ENCODE data around the gene FAM110A.
"Not testable (repeated sequence)": the region's sequence is repeated elsewhere in the genome, so short reads cannot be mapped to it uniquely, and the experiment has no call there.

The FAM110A gene

DNA sequence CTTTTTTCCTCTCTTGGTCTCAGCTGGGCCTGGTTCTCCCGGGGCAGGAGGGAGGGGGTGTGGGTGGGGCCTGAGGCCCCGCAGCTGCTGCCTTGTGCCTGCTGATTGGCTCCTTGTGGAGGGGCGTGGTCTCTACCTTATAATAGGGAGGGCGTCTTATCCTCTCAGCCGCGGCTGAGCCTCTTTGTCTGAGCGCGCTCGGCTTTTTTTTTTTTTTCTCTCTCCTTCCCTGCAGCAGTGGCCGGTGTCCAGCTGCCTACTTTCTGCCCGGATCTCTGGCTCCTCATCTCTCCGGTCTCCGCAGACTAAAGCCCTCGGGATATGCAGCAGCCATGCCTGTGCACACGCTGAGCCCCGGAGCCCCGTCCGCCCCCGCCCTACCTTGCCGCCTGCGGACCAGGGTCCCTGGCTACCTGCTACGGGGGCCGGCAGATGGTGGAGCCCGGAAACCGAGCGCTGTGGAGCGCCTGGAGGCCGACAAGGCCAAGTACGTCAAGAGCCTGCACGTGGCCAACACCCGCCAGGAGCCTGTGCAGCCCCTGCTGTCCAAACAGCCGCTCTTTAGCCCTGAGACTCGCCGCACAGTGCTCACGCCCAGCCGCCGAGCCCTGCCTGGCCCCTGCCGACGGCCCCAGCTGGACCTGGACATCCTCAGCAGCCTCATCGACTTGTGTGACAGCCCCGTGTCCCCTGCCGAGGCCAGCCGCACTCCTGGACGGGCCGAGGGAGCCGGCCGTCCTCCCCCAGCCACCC lies 11.1 kb downstream of the FAM110A start:
- peak; percentile 87 to 90 for DNase-seq (ENCODE audit: low read depth in 2 of 2)

- DNase-seq (ENCODE audit: low read depth in 2 of 2): no peak
Measured at GRCh38 chr20:845226-845868, 11.8 kb downstream of the FAM110A start.

DNA sequence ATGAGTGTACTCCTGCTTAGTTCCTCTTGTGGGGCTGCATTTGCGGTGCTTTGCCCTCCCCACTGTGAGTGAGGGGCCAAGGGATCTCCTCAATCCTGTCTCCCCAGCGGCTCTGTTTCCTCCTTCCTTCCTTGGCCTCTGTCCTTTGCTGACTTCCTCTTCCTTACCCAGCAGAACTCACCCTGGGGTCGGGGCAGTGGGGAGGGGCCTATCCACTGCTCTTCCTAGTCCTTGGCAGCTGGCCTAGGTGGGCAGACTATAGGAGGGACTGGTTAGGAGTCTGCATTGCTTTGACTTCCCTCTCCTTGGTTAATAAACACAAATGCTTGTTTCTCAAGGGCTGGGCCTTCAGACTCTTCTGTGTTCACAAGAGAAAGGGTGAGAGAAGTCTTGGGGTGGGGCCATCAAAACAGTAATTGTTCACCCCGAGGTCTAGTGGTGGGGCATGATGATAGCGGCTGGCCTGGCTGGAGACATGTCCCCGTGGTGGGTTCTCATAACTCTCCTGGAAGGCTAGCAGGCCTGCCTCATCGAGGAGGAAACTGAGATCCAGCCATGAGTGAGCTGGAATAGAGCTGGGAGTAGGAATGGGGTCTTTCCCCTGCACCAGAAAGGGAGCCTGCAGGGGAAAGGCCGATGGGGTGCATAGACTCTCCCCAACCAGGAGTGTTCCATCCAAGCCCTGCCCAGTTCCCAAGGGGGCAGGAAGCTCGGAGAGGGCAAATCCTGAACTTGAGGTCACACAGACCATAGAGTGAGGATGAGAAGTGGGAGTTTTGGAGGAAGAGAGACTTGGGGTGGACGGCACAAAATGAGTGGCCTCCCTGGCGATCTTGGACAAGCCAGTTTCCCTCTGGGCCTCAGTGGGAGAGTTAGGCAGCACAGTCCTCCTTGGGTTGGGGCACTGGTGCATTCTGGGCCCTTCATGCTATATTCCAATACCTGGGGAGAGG lies 12.7 kb downstream of the FAM110A start:
- DNase-seq (ENCODE audit: low read depth in 2 of 2): no peak

GRCh38 chr20:846894-847278 lies 13.4 kb downstream of the FAM110A start:
- peak; percentile 32 to 58 for DNase-seq (ENCODE audit: low read depth in 2 of 2)

GRCh38 chr20:848193-848592 lies 14.7 kb downstream of the FAM110A start:
- DNase-seq (ENCODE audit: low read depth in 2 of 2): no peak

GRCh38 chr20:848731-849130 lies 15.2 kb downstream of the FAM110A start:
- not testable (repeated sequence) for DNase-seq (ENCODE audit: low read depth in 2 of 2)

DNA sequence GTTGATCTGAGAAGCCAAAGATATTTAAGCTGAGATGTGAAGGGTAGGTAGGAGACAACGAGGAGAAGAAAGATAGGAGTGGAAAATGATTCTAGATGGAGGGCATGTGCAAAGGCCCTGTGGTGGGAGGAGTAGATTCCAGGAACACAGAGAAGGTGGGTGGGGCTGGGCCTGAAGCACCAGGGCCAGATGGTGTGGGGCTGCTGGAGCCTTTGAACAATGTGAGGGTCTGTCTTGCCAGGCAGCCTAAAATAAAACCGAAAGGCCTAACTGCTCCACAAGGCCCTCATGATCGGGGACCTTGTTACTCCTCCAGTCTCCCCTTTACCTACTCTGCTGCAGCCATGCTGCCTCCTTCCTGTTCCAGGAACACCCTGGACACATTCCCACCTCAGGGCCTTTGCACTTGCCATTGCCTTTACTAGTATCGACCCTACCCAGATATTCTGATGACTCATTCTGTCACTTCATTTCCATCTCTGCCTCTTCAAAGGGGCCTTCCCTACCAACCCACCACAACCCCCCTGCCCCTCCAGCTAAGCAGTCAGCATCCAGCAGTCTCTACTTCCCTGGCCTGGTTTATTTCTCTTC lies 20.0 kb downstream of the FAM110A start:
- no peak for DNase-seq (ENCODE audit: low read depth in 2 of 2)

DNA sequence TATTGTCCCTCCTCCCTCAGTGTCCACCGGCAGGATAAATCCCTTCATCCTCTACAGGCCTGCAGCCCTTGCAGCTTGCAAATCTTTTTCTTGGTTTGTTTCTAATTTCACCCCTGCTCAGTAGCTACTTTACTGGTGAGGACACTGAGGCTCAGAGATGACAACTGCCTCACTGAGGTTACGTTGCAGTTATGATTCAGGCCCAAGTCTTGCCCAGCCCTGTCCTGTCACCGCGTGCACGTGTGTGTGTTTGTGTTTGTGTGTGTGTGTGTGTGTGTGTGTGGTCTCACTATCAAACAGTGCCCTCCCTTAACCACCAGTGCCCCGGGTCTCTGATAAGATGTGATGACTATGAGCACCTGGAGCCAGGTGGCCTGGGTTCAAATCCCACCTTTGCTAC lies 21.1 kb downstream of the FAM110A start:
- no peak for DNase-seq (ENCODE audit: low read depth in 2 of 2)

- no peak for DNase-seq (ENCODE audit: low read depth in 2 of 2)
Measured at GRCh38 chr20:855466-856360, 22.2 kb downstream of the FAM110A start.

- peak; percentile 36 to 50 for DNase-seq (ENCODE audit: low read depth in 2 of 2)
Measured at GRCh38 chr20:856361-856775, 22.9 kb downstream of the FAM110A start.

DNA sequence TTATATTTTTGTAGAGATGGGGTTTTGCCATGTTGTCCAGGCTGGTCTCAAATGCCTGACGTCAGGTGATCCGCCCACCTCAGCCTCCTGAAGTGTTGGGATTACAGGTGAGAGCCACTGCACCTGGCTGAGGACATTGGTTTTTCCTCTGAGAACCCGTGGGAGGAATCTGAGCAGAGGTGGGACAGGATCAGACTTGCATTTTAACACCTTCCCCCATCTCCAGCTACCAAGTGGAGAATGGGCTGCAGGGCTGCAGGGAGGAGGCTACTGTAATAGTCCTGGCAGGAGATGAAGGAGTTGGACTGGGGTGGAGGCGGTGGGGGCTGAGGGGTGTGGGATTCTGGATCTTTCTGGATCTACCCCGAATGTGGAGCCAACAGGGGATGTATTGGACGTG lies 24.5 kb downstream of the FAM110A start:
- DNase-seq (ENCODE audit: low read depth in 2 of 2): no peak

- no peak for DNase-seq (ENCODE audit: low read depth in 2 of 2)
Measured at GRCh38 chr20:859751-860231, 26.3 kb downstream of the FAM110A start.

DNA sequence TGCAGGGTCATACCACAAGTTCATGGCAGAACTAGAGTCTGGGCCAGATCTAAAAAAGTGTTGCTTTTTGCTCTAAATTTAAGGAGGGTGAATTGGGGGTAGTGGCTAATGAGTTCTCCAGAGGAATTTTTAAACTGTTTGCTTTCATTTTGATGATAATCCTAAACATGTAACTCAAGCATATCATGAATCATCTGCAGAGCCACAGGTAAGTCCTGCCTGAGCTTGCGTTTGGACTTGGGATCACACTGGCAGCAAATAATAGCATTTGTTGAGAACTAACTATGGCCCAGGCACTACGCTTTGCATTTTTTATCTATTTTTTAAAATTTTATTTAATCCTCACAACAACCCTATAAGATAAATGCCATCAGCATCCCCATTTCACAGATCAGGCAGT lies 27.4 kb downstream of the FAM110A start:
- no peak for DNase-seq (ENCODE audit: low read depth in 2 of 2)

DNA sequence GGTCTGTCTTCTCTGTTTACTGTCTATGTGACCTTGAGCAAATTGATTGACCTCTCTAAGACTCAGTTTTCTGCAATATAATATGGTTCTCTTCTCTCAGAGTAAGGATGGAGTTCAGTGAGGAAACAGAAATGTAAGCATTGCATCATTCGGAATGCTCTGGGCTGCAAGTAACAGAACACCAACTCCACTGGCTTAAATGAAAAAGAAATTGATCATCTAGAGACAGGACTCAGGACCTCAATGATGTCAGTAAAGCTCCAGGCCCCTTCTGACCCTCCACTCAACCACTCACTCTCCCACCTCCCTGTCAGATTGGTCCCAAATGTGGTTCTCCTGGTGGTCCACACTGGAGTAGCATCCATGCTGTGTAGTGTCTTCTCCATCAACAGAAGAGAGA lies 31.9 kb downstream of the FAM110A start:
- no peak for DNase-seq (ENCODE audit: low read depth in 2 of 2)

GRCh38 chr20:868279-868678 lies 34.8 kb downstream of the FAM110A start:
- no peak for DNase-seq (ENCODE audit: low read depth in 2 of 2)

DNA sequence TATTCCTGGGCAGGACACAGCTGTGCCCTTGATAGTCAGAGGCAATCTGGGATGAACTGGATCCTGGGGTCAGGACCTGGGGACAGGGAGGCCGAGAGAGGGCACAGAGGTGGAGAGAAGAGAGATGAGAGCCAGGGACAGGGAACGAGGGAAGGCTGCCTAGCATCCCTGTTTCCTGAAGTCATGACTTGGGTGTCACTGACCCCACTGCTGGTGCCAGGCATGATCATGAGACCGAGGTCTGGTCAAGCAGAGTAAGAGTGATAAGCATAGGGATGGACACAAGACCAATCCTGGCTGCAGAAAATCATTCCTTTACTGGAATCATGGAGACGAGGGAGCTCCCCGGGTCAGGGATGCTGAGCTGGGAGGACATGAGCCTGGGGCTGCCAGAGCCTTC lies 36.1 kb downstream of the FAM110A start:
- DNase-seq (ENCODE audit: low read depth in 2 of 2): no peak

GRCh38 chr20:870758-871157 lies 37.2 kb downstream of the FAM110A start:
- no peak for DNase-seq (ENCODE audit: low read depth in 2 of 2)

DNA sequence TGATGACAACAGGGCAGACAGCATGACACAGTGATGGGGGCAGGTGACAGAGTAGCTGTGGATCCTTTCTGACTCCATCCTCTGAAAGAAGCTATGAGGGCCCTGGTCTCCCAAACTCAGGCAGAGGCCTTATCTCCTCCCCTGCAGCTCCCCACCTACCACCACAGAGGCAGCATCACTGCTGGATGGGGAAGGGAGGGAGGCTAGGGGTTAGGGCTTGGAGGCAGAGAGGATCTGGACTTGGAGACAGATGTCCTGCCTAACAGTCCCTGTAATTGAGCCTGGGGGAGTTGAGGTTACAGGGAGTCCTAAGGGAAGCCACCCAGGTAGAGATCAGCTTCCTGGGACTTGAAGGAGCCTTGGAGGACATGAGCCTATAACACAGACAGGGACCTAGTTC lies 37.9 kb downstream of the FAM110A start:
- DNase-seq (ENCODE audit: low read depth in 2 of 2): no peak

DNA sequence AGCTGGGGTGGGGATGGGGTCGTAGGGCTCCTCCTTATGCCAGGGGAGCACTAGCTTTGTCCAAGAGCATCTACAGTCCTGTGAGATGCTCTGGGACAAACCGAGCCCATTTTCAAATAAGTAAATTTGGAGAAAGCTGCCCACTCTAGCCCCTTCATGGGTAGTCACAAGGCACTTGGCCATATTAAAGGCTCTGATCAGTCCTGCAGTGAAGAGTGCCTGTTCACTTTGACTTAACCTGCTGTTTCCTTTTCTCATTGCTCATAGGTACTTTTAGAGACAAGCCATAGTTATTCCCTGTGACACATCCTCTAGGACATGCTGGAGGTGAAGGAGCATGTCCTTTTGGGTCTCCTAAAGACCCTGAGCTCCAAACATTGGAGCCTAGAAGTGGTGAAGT lies 38.4 kb downstream of the FAM110A start:
- no peak for DNase-seq (ENCODE audit: low read depth in 2 of 2)

DNA sequence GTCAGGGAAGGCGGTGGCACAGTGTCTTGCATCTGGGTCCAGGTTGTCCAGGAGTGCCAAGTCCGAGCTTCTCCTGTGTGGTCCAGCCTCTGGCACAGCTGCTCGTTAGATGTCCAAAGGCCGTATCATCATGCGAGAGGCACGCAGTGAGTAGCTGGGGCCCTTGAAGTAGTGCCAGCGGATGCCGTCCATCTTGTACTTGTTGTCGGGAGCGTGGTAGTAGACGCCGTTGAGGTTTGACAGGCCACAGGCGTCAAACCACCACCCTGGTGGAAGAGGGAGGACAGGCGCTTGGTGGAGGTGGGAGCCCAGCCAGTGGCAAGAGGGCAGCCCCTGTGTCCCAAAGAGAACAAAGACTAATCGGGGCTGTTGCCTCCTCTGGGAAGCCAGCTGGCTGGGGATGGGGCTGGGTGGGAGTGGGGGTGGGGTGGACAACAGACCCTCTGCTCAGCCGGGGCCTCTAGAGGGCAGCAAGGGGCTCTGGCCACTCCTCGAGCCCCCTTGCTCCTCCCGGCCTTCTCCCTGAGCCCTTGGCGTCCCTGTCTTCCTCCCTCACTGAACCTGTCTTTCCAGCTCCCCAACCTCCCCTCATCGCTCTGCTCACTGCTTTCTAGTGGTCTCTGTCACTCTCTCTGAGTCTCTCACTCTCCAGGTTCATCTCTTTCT lies 39.5 kb downstream of the FAM110A start:
- DNase-seq (ENCODE audit: low read depth in 2 of 2): no peak

Measured in stimulated activated CD8-positive, alpha-beta memory T cell treated with anti-CD3 and anti-CD28 coated beads, Interleukin-7, amount 100 ng/mL, for 4 hours (primary cell).